ENCODE data around the gene CTXND1.

Gene CTXND1

DNA sequence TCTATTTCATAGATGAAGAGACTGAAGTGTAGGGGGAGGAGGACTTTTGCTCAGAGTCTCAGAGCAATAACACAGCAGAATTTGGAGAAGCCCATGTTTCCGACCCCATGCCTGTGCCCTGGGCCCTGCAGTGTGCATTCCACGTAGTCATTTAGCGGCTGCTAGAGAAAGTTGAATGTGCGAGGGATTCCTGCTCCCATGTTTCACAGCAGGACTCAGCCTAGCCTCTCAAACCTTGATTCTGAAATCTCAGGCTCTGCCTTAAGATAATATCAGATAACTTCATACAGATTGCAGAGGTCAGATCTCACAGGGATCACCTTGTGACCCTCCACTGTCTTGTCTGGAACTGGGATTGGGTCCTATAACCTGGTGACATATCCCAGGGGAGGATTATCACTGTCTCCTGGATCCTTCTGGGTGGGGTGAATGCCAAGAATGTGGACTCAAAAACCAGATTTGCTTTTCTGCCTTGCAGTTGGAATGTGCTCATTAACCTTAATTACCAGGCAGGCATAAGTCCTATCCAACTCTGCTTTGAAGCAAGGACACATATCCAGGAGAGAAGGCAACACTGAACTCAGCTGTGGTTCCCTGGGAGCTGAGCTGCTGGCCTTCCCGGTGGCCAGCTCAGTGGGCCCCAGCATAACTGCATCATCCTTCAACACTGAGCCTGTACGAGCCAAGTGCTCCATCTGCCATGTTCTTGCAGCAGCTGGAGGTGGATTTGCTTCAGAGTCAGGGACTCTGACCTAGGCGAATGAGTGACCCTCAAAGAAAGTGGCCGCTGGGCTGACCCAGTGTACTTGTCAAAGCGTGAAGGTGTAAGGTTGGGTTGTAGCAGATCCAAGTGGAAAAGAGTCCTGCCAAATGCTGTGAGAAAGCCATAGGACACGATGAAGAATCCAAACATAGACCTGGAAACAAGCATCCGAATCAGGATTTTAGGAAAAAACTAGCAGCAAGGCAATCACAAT is 43.0 kb downstream of the CTXND1 start:
- no peak for DNase-seq

GRCh38 chr15:80207887-80208286 is 44.1 kb downstream of the CTXND1 start:
- no peak for DNase-seq

- DNase-seq, result no peak
These were observed 47.8 kb downstream of the CTXND1 start for GRCh38 chr15:80204231-80204630.

GRCh38 chr15:80203361-80203885 is 48.6 kb downstream of the CTXND1 start:
- DNase-seq, result no peak

GRCh38 chr15:80202641-80203360 is 49.2 kb downstream of the CTXND1 start:
- DNase-seq, result no peak

DNA sequence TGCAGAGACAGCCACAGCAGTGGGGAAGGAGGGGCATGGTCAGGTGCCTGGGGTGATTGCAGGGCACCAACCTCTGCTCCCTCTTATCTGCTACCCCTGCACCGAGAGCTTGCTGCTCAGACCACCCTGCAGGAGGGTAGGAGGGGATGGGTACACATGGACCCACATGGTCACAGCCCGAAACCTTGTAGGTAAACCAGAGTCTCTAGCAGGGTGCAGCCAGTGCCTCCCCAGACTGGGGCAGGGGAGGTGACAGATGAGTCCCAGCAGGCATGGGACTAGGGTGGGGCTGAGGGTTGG is 50.0 kb downstream of the CTXND1 start:
- no peak for DNase-seq

DNA sequence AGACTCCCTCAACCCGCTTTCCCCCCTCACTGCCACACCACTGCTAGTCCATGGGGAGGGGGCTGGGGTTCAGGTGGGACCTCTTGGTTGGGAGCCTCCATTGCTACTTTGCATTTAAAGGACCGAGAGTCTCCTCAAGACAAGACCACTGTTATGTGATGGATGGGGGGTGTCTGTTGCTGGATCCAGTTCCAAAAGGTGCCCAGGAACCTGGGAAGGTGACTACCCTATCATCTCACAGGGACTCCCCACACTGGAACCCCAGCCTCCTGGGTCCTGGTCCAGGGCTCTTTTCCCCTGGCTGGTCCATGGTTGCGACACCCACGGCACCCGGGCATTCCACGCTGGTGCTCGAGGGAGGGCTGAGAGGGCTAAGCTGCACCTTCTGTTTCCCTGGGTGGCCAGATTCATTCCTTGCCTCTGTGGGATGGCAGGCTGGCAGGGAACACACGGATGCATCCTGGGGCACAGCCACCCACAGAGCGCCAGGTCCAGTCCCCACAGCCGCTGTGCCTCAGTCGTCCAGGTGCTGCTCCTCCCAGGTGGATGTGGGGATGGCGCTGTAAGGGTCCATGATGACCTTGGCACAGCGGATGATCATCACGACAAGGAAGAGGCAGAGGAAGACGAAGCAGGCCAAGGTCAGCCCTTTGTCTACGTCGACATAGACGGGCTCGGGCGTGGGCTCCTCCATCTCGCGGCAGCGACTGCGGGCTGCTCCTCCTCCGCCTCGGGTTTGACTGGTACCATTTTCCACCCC is 50.6 kb downstream of the CTXND1 start:
- DNase-seq, result no peak

GRCh38 chr15:80199869-80200268 is 52.1 kb downstream of the CTXND1 start:
- no peak for DNase-seq

GRCh38 chr15:80199366-80199765 is 52.6 kb downstream of the CTXND1 start:
- DNase-seq, result no peak

DNA sequence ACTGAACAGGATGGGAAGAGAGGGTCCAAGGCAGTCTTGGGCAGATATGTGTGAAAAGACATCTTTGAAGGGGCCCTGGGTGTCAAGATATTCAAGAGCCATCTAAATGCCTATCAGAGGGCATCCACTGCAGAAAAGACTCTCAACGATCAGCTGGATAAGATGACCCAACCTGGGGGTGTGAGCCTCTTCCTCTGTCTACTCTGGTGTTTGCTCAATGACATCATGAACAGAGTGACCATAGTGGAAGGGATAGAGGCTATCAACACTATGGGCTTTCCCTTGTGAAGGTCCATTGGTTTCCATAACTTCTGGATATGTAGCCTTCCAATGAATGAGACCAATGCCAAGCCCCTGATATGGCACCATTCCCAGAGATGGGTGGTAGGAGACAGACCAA is 57.1 kb downstream of the CTXND1 start:
- no peak for DNase-seq

- no peak for DNase-seq
These were observed 57.8 kb downstream of the CTXND1 start for GRCh38 chr15:80194186-80194585.

DNA sequence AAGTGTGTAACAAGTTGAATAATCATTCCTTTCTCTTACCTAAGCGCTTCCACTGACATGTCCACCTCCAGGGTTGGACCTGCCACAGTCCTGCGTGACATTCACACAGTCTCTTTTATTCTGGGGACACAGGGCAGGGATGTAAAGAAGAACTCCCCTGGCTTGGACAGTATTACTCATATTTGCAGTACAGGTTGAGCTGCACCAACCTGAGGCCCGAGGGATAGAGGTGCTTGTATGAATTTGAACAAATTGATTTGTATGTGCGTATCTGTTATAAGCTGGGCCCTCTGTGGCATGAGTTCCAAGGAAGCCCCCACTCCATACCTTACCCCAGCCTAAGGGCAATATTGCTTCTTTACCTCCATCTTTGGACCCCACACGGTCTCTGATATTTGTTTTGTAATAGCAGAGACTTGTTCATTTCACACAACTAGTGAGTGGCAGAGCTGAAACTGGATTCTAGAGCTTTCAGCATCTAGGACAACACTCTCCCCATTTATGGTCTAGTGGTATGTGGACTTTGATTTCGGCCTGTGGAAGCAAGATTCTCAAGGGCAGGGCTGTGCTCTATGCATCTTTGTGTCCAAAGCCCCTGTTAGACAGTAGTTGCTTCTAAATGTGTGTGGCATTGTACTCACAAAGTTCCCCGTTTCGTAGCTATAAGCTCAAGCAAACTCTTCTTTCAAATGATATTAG is 60.0 kb downstream of the CTXND1 start:
- DNase-seq, result no peak

DNA sequence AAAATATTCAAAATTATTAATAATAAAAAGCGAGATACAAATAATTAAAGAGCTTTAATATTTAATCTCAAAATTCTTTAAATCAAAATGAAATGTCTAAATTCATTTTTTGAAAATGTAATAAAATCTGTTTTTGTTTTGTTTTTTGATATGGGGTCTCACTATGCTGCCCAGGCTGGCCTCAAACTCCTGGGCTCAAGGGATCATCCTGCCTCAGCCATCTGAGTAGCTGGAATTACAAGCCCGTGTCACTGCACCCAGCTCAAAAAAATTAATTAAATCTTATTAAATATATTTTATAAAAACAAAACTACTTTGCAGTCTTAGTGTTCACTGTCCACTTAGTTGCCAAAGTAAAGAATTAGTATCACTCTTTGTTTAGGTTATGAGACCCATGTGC is 60.8 kb downstream of the CTXND1 start:
- no peak for DNase-seq

DNA sequence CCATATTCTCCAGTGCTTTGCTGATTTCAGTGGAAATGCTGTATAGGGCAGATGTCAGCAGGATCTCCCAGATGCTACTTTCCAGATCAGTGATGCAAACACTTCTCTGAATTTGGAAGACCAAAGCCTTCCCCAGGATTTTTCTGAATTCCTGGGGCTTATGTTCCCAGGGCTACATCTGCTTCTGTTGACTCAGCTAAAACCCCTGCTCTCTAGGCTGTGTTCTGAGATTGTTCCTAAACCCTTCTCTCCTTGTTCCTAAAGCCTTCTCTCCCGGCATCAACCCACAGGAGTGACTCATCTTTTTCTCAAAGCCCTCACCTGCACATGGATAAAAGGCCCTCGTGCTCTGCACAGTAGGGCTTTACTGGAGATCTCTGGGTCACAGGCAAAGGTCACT is 63.8 kb downstream of the CTXND1 start:
- no peak for DNase-seq

GRCh38 chr15:80186597-80186996 is 65.4 kb downstream of the CTXND1 start:
- no peak for DNase-seq

DNA sequence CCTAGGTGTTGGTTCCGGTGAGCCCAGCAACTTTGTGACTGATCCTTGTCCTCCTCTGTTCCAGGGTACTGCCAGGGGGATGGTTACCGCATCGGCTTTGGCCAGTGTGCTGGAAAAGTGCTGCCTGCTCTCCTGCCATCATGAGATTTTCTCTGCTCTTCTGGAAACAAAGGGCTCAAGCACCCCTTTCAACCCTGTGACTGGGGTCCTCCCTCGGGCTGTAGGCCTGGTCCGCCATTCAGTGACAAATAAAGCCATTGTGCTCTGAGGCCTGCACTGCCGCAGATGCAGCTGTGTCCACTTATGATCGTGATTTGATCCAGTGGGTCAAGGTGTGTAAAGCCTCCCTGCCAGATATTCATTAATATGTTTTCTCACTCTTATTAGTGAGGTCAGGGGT is 65.9 kb downstream of the CTXND1 start:
- DNase-seq, result no peak

DNA sequence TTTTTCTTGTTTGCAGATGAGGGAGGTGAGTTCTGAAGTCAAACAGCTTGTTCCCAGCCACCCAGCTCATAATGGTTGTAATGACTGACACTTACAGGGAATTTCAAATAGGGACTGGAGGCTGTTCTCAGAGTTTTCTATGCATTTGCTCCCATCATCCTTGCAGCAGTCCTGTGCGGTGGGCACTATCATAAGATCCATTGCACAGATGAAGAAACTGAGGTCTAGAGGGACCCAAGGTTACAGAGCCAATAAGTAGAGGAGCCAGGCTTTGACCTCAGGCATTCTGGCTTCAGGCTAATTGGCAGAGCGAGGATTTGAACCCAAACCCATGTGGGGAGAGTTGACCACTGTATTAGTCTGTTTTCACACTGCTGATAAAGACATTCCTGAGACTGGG is 66.9 kb downstream of the CTXND1 start:
- no peak for DNase-seq

DNA sequence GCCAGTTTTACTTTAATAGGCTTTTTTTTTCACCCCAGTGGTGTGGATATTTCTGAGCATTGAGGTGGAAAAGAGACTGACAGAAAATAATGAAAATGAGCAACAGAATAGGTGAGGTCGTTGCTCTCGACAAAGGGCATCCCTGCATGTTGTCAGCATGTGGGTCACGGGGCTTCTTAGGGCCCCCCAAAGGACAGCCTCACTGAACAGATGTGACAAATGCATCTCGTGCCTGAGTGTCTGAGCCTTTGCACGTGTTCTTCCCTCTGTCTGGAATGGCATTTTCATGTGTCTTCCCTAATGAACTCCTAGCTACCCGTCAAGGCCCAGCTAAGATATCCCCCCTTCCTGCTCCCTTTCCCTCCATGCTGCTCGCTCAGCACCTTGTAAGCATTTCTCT is 67.5 kb downstream of the CTXND1 start:
- DNase-seq, result no peak

DNA sequence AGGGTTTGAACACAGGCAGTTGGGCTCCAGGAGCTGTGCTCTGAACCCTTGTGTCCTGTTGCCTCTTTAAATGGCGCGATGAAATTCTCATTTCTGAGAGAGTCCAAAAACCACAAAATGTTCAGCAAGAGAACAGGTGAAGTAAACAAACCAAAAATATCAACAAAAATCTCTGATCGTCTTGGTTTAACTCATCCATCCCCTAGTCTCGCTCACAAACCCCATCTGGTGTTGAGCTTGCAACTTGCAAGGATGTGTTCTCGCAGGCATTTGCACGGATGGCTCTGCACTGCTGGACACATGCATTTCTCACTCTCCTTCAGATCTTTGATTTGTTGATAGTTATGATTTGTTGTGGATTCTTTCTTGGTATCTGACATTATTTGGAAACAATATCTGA is 68.1 kb downstream of the CTXND1 start:
- DNase-seq, result no peak

- DNase-seq, result no peak
These were observed 68.7 kb downstream of the CTXND1 start for GRCh38 chr15:80183306-80183705.

- peak; percentile 55 for DNase-seq
These were observed 69.3 kb downstream of the CTXND1 start for GRCh38 chr15:80182611-80183261.

GRCh38 chr15:80180986-80181385 is 71.0 kb downstream of the CTXND1 start:
- no peak for DNase-seq

All from fibroblast of skin of back (primary cell).